Putamen (tissue), 1 donor: ENCODE measurements around the gene TBCA.
A peak's percentile ranks its signal among the peaks of the same experiment; 100 is the strongest.
"Not testable (repeated sequence)": the region's sequence is repeated elsewhere in the genome, so short reads cannot be mapped to it uniquely, and the experiment has no call there.

Source experiments
- DNase-seq: peaks from one replicate; pipeline ENCODE4 v3.0.0-alpha.2; 2016; ENCODE audit warnings: low spot score

The TBCA gene

DNA sequence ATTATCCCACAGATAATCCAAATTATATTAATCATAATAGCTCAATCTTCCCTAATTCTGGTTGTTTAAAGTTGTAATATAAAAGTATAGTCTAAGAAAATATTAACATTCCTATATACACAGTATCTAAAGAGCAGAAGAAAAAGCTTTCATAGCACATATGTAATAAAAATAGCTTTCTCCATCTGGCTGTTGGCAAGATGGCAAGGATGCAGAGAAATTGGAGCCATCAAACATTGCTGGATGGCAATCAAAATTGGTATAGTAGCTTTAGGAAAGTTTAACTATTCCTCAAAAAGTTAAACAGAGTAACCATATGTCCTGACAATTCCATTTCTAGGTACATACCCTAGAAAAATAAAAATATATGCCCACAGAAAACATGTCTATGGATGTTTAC is 66.8 kb downstream of the TBCA start:
- DNase-seq, result no peak

- no peak for DNase-seq
Measured at GRCh38 chr5:77707791-77708190, 68.3 kb downstream of the TBCA start.

DNA sequence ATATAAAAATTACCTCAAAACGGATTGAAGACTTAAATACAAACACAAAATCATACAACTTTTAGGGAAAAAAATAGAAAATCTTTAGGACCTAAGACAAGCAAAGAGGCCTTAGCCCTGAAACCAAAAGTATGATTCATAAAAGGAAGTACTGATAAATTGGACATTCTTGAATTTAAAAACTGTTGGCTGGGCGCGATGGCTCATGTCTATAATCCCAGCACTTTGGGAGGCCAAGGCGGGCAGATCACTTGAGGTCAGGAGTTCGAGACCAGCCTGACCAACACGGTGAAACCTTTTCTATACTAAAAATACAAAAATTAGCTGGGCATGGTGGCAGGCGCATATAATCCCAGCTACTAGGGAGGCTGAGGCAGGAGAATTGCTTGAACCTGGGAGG is 76.6 kb downstream of the TBCA start:
- DNase-seq, result not testable (repeated sequence)

DNA sequence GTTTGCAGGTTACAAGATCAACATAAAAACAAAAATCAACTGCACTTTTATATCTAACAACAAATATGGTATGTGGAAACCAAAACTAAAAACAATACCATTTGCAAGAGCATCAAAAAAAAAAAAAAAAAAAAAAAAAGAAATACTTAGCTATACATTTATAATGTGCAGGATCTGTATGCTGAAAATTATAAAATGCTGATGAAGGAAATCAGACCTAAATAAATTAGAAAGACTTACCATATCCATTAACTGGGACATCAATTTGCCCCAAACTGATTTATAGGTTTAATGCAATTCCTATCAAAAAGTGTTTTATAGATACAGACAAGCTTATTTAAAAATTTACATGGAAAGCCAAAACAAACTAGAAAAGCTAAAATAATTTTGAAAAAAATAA is 77.2 kb downstream of the TBCA start:
- no peak for DNase-seq

- no peak for DNase-seq
Measured at GRCh38 chr5:77697692-77698091, 78.4 kb downstream of the TBCA start.

GRCh38 chr5:77696120-77696519 is 80.0 kb downstream of the TBCA start:
- DNase-seq, result no peak

GRCh38 chr5:77693913-77694312 is 82.2 kb downstream of the TBCA start:
- DNase-seq, result no peak

DNA sequence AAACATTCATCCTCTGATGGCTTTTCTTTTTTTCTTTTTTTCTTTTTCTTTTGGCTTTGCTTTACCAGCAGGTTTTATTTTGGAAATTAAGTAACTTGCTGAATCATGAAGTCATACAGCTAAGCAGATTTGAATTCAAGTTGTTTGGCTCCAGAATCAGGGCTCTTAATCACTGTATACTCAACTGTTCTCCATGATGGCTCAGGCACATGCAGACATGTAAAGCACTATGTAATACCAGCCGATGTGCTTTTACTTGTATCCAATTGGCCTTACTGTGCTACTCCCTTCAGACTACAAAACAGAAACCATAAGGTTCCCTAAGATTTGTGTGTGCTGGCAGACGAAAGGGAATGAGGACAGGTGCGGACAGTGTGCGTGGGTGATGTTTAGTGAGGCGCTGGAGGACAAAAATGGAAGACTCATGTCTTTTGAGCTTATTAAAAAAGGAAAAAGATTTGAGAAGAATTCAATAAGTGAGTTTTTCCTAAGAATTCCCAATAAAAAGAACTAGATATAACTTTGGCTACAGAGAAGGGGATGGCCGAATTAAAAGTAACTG is 92.9 kb downstream of the TBCA start:
- no peak for DNase-seq

DNA sequence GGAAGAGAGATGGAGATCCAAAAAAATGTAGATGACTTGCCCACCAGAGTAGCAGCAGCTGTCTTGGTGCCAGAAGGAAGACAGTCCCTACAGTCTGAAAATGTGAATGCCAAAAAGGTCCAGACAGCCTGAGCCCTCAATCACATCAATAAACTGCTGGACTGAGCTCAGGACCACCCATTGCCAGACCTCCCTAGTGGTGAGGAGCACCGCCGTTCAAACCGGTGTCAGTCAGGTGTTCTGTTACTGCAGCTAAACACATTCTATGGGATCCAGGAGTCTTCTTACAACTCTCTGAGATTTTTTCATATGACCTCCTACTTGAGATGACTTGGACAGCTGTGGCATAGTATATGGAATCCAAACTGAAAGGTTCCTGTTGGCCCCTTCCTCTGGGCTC is 105.6 kb downstream of the TBCA start:
- DNase-seq, result no peak

DNA sequence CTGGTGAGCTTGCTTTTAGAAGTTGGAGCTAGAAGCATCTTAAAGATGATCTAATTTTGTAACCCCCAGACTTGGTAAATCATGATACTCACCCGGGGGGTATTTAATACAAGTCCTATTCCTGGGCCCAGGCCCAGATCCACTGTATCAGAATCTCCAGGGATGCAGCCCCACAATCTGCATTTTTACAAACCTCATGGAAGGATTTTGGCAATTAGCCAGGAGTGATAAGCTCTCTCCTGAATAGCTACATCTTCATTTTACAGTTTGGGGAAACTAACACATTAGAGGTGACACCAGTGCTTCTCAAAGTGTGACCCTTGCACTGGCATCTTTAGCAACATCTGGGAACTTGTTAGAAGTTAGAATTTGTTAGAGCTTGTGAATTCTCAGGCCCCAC is 106.5 kb downstream of the TBCA start:
- no peak for DNase-seq

DNA sequence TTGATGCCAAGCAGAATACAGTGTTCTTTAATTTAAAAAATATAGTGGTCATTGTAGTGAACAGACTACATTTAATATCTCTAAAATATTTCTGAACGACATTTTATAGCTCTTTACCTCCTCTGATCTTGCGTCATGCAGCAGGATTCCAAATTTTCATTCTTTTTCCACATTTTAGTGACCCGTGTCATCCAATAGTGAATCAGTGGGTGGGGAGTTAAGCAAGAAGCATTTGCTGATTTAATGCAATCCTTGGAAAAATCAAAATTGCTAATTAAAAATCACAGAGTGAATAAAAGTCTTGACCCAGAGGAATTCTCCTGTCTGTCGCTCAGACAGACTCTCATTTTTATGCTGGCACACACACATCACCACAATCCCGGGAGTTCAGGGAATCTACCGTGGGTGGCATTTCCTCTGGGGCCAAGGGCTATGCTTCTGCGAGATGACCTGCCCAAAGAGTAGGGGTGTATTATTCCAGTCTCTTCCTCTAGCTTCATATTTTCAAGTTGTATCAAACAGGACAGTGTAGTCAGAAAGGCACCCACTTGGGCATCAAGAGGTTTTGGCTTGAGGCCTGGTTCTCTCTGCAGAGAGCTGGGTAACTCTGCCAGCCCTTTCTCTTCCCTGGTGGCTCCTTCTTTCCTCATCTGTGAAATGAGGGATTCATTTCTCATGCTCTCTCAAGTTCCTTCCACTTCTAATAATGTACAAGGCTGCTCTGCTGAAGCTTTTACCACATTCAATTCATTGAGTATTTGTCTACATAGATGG is 112.9 kb downstream of the TBCA start:
- DNase-seq, result no peak

DNA sequence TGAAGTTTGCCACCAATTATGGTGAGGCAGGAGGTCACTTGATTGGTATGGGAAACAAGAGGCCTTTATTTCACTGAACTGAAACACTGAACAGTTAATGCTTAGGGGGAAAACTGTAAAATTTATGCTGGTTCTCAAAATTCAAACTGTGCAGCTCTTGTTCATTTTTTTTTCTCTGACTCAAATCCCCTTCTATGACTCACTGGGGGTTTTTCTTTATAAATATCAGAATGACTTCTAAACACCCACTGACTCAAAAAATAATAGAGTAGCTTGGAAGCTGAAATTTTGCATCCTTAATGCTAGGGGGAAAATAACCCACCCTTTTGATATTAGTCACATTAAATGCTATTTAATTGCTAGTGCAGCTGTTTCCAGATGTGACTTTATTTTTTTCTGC is 113.5 kb downstream of the TBCA start:
- no peak for DNase-seq

- no peak for DNase-seq
Measured at GRCh38 chr5:77658662-77659061, 117.5 kb downstream of the TBCA start.

DNA sequence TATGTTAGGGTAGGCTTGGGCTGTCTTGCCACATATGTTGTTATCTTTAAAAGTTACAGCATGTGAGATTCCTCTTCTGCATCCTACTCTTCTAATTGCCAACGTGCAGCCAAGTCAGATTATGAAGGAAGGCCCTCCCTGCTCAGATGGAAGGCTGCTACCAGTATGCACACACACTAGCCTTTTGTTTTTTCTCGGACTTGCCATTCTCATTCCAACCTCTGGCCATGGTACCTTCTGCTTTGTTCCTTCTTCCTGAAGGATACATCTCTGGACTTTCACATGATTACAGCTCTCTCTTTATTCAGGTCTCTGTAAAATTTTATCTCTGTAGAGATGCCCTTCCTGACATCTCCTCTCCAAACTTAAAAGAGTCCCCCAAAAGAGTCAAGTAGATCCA is 124.8 kb downstream of the TBCA start:
- no peak for DNase-seq

GRCh38 chr5:77650686-77651085 is 125.5 kb downstream of the TBCA start:
- no peak for DNase-seq

DNA sequence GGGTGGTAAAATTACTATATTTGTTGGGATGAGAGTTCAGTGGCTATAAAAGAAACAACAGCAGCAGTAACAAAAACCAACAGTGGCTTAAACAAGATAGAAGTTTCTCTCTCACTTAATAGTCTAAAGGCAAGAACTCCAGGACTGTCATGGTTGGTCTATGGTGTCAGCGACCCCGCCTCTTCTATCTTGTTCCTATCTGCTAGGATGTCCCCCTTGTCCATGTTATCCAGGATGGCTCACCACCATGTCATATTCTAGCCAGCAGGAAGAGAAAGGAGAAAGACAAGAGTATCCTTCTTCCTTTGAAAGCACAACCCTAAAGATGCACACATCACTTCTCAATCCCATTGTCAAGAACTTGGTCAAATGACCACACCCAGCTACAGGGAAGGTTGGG is 126.4 kb downstream of the TBCA start:
- DNase-seq, result no peak

GRCh38 chr5:77645995-77646639 is 130.0 kb downstream of the TBCA start:
- DNase-seq, result no peak

- DNase-seq, result peak; percentile 34
Measured at GRCh38 chr5:77645158-77645994, 130.8 kb downstream of the TBCA start.

DNA sequence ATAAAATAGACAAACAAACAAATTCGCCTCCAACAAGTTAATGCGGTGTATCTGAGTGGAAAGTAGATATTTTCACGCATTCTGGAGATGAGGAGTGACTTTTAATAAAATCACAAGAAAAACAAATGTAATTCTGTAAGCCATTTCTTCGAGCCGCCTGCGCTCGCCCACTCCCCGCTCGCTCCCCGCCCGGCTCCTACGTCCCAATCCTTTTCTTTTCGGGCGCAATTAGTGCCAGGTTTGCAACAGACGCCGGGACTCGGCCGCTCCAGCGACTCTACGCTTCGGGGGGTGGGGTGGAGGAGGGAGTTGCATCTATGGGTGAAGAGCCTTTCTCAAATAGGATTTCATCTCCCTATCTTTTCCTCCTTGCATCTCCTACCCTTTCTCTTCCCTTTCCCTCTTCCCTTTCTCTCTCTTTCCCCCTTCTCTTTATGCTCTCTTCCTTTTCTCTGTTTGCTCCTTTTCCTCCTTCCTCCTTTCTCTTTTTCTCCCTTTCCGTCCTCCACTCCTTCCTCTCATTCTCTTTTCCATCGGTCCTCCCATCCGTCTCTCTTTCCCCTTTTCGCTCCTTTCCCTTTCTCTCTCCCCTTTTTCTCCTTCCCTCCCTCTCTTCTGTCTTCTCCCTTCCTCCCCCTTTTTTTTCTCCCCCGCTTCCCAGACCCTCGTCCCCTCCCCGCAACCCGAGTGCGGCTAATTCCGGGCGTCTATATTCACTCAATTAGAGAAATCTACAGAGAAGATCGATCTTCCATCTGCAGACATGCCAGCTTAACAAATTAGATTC is 131.6 kb downstream of the TBCA start:
- no peak for DNase-seq

DNA sequence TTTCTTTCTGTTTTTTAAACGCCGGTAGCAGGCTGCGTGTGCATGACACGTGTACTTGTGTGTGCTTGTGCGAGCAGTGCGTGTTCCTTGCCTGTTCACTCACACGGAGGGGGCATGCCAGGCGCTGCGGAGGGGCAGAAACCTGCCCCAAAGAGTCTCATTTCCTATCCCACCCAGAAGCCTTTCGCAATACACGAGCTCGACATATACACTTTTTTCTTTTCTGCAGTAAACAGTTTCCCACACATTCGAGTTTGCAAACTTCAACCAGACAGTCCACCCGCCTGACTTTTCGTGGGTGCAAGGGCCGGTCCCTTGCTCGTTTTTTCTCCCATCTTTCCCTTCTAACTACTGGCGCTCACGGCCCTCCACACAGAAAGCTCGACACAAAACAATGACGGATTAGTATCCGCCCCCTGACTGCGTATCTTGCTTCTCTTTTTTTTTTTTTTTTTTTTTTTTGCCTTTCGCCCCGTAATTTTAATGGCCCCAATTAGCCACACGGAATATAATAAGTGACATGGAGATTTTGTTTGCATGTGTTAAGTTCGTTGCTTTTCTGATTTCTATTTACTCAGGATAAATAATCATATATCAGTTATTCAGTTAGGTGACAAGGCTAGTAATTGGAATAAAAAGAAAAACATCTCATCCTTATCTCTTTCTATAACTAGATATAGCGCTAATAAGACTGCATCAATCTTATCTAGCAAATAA is 132.3 kb downstream of the TBCA start:
- no peak for DNase-seq
